Stimulated activated CD4-positive, alpha-beta T cell treated with anti-CD3 and anti-CD28 coated beads, Interleukin-12 subunit alpha, Interleukin-12 subunit beta, amount 100 ng/mL, for 4 hours (primary cell): ENCODE results near the gene CERS6.

Experiments used
- DNase-seq: peaks from one replicate; pipeline ENCODE4 v3.0.0-alpha.2; 2020

Gene CERS6

DNA sequence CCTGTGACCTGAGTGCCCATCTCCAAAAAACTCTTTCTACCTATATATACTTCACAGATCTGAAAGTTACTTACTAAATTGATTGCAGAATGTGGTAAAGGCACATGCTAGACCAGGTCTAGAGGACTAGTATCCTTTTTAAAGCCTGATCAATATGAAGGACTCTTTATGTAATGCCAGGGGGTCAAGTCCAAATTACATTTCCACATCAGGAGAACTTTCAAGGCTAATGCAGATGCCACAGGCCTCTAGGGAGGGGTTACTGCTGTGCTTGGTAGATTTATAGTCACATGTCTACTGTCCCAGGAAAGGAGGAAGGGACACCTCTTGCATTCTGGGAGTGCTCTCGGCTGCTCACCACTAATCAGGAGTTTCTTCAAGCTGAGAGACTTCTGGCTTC, 227.9 kb downstream of the CERS6 start:
- DNase-seq = no peak

DNA sequence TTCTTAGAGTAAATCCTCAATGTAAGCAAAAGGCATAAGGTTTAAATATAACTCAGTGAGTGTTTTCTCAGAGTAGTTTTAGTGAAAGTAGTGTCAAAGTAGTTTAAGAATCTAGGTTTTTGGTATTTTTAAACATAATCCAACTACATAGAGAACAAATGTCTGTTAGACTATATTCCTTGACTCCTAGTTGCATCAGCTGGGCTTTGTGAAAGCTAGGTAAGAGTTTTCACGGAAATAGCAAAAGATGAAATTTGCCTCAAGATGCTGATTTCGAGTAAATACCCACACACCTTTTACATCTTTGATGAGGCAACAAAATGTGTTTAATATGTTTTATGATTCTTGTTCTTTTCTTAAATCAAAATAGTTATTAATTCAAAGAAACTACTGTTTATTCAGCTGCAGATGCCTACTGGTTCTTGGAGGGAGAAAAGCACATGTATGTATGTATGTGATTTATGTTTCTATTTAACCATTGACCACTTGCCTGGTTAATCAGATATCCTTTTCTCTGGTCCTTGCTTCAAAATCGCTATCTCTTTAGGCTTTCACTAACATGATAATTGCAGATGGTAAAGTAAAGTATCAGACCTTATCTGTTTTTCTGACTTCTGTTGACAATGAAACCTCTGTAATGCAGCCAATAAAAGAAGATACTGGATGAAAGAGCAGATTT, 229.0 kb downstream of the CERS6 start:
- no peak for DNase-seq

DNA sequence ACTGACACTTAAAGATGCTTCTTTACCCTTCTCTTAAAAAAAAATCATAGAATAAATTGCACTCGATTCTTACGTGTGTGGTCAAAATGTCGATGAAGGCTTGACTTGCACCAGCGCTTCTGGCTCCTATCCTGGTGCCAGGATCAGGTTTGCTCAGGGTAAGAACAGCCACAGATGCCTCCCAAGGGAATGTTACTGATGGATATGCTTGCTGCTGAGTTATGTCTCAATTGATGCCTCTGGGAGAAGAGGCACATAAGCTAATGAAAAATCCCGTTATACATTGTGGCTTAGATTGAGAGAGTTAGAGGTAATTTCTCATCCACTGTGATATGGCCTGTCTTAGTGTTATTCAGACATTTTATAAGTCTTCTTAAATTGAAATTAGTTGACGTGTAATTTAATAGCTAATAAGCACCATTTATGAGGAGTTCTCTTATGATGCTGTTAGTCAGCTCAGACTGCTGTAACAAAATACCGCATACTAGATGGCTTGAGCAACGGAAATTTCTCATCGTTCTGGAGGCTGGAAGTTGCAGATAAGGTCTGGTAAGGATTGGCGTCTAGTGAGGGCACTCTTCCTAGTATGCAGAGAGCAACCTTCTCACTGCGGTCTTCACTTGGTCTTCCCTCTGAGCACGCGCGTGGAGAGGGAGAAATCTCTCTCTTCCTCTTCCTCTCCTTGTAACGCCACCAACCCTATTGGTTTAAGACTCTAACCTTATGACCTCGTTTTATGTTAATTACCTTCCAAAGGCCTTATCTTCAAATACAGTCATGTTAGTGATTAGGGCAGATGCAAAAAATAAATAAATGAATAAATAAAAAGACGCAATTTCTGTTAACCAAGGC, 229.8 kb downstream of the CERS6 start:
- DNase-seq = no peak

DNA sequence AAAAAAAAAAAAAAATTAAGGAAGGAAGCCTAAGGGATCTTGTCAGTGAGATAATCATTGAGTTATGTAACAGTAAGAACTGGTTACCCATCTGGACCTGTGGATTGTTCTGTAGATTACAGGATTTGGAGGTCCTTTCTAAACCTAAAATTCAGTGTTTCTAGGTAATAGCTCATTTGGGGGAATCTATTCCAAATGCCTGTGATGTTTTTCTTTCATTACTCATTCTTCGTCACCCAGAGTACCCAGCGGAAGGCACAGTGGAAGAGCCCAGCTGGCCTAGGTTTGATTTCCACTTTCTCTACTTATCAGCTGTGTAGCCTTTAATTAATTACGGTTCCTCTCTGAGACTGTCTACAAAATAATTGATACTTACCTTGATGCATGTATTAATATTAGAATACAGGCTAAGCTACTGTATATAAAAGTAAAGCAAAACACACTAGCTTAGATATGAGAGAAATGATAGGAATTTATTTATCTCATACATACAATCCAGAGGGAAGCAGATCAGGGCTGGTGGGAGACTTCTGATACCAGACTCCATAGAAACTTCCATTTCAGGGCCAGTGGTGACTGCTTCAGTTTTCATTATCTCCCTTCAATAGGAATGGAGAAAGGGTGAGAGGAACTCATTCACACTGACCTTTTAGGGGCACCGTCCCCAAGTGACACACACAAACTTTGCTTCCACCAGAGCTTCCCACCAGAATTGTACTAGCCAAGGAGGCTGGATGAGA, 230.6 kb downstream of the CERS6 start:
- DNase-seq = no peak

DNA sequence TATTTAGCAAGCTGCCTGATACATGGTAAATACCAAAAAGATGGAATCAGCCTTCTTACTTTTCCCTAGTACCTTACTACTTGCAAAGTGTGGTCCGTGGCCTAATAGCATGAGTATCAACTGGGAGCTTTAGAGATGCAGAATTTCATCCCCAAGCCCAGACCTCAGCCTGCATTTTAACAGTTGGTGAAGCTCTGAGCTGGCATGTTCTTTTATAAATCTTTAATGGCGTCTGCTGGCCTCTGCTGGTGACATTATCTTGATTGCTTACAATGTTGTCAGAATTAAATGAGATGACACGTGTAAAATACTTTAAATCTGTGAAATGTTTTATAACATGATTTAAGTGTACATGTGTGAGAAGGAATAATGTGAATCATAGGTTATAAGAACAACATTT, 231.2 kb downstream of the CERS6 start:
- no peak for DNase-seq

DNA sequence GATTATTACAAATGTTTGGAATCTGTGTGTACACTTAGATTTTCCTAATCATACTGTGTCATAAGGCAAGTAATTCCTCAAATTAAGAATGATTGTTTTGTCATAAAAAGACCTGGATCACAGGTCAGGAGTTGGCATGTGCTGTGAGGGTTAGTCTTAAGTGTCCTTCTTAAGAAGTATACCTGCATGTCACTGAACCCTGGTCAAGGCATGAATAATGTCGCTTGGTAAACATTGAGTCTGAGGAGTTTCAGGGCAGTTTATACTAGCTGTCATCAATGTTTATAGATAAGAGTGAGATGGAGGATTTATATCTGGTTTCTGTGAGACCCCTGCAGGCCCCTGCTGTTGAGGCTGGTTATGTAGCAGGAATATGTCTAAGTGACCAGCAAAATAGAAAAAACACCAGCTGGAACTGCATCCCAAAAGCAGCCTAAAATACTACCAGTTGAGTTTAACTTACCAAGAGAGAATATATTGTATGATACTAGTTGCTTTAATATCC, 234.4 kb downstream of the CERS6 start:
- no peak for DNase-seq

DNA sequence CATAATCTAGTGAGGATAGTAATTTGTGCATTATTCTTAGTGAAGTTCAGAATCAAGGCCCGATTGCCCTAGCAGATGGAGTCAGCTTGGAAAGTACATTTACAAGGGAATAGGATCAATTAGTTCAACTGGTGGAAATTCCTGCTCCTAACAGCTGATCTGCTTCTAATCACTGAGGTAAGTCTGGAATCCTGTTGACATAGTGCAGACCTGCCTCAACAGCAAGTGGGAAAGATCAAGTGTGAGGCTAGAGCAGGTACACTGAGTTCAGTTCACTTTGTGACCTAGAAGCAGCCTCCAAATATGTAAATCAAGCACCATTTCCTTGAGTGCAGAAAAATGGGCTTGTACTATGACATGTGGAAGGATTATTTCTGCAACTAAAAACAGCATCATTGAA, 235.1 kb downstream of the CERS6 start:
- DNase-seq = no peak

DNA sequence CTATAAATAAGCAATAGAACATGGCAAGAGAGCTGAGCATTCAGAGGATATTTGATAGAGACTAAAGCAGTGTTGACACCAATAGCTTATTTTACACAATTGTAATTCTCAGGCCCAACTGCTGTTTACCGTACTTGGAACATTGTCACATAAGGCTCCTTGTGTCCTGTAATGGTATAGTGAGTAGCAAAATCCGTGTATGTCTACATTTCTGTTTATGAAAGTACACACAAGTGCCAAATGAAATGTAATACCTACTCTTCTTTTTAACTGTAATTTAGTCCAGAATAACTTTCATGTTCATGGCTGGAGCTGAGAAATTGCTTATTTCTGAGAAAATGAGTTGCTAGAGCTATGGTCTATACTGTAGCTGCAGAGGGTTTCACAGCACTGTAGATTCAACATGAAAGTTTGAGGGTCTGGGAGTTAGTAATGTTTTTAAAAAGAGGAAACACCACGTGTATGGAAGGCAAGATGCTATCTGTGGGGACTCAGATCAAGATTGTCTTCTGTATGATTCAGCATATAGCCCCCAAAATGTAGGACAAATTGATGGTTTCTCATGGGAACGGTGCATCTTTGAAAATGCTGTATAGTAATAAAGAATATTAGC, 236.2 kb downstream of the CERS6 start:
- no peak for DNase-seq

DNA sequence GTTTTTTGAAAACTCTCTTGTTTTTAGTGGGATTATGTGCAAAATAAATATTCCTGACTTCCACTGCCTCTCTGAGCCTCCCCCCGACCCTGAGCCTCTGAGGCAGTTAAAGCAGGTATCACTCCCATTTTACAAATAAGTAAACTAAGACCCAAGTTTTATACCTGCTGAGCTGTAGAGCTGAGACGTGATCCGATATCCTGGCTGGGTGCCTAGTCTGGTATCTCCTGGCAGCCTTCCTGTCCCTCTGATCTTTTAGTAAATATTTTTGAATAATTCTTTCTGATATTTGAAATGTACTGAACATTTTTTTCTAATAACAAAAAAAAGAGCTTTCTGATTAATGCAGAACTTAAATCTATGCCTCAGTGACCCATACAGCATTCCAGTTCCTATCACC, 238.1 kb downstream of the CERS6 start:
- no peak for DNase-seq

DNA sequence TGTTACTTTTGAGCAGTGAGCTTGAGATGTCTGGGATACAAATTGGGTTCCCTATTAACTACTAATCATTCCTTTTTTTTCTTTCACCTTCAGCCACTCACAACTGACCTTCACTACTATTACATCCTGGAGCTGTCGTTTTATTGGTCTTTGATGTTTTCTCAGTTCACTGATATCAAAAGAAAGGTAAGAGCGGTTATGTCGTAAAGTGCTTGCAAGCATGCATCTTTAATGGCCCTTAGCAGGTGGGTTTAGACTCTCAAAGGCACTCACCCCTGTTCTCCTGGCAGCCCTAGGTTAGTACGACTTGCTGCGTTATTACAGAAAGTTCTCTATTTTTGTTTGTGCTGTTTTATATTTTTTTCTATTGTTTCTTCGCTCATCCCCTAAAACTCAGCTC, 238.8 kb downstream of the CERS6 start:
- DNase-seq = no peak

DNA sequence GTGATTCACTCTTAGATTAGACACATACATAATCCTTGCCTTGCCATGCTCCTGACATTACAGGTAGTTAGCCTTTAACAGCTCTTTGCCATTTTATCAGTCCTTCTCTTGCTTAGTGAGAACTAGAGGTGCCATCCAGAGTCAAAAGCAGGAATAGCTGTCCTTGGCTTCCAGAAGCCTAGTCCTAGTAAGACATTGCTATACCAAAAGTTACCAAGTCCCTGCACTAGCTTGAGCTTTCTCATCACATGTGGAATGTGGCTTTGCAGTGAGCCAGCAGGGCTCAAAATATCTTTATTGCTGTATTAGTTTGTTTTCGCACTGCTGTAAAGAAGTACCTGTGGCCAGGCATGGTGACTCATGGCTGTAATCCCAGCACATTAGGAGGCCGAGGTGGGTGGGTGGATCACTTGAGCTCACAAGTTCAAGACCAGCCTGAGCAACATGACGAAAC, 241.6 kb downstream of the CERS6 start:
- DNase-seq = no peak

DNA sequence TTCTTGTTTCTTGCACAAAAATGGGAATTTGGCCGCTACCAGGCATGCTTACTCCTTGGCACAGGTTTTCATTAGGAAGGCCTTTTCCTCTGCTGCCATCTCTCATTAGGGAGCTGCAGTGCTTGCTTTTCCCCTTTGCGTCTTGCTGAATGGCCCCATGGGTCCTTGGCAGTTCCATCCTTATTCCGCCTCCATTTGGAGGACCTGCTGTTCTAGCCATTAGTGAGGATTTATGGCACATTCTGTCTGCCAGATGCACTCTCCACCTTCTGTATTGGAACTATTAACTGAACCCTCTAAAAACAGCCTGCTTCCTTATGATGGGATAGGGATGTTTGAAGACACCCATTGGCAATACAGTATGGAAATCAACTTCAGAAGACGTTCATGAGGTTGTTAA, 242.9 kb downstream of the CERS6 start:
- DNase-seq = no peak

DNA sequence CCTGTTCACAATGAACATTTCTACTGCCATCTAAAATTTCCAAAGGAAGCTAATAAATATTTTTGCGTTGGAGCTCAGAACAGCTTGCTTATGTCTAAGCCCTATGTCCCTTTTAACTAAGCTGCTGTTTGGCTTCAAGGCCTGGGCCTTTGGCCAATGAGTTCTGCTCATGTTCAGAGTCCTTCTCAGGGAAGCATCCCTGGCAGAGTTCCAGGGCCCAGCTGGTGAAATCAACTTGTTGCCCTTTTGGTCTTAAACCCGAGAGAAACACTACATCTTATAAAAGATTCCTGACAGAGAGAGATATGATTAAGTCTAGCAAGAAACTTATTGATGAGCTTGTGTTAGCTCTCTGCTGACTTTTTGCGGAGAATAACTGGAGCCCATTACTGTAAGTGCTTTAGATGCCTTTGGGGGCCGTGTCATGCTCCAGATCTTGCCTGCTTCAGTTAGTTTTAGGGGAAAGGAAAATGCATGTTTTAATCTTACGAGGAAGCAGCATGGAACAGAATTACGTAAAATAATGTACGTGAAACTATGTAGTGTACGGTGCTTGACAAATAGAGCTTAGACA, 243.9 kb downstream of the CERS6 start:
- no peak for DNase-seq

DNA sequence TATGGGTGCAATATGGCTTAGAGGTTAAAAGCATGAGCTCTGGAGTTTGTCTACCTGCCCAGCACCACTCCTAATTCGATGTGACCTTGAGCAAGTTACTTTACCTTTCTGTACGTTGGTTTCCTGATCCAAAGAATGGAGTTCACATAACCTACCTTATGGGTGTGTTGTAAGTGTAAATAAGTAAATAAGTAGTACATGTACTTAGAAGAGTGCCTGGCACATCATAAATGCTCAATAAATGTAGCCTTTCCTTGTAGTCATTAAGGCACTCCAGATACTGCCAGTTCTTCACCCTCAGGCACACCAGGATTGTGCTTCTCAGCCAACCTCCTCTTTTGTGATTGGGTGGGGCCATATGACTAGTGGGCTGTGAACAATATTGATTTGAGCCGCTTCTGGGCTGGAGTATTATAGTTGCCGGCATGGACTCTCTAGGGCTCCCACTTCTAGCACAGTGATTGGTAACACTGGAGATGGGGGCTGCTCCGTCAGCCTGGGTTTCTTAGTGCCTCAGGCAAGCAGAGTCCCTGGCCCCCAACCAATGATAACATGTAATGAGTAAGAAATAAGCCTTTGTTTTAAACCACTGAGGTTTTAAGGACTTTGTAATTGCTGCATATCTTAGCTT, 244.7 kb downstream of the CERS6 start:
- no peak for DNase-seq

DNA sequence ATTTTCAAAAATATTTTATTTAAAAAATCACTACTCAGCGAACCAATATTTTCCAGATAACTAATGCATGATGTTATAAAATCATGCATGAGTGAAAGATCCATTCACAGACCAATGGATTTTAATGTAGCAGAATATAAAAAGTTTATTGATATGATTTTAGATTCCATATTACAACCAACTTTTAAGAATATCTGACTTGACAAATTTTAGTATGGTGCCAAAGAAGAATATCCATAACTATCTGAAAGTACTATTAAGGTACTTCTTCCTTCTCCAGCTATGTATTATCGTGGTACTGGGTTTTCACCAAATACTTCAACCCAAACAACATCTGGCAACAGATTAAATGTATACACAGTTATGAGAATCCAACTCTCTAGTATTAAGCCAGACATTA, 246.5 kb downstream of the CERS6 start:
- no peak for DNase-seq

DNA sequence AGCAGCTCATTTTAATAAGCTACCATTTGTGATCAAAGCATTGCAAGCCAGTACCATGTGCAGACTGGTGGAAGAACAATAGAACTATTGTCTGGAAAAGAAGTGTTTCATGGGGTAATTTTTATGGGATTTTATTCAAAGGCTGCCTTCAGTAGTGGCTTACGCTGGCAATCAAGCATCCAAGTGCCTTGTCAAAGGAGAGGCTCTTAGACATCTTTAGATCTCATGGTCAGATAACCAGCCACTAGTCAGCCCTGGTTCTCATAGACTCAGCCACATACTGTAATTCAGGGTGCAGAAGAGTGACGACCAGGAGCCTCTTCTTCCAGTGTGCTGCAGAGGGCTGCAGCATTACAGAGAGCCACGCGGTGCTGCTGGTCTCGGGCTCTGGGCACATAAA, 247.9 kb downstream of the CERS6 start:
- DNase-seq = no peak

DNA sequence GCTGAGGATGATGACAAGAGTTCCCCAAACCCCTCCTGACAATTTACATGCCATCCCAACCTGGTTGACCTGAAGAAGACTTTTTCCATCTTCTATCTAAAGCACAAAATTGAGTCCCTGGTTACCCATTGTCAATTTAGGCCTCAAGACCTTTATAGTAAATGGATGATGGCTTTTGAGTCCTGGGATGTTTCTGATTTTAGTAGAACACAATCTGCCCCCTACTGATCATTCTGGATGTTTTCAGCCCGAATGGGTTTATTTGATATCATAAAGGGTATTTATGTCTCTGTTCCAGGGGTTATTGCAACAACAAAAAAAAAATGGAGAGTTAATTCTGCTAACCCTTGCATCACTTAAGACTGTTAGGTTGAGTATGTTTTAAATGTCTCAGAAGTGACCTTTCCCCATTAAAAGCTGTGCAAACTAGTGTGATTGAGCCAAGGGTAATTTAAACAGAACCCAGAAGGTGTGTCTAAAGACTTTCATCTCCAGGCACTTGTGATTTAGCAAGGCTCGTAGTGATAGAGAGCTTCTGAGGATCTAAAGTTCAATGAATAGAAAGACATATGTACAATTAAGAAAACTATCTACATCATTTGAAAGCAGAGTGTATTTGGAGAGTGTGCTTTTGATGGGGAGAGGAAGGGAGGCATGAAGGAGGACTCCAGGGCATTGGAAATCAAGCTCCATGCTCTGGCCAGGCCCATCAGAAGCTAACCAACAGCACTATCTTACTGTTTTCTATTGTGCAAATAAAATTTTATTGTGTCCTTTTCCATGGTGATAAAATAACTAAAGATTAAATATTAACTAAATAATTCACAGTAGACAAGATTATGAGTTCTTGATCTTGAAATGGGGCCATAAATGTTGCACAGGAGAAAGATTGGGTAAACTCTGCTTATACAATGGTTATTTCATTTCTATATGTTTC, 249.7 kb downstream of the CERS6 start:
- no peak for DNase-seq

DNA sequence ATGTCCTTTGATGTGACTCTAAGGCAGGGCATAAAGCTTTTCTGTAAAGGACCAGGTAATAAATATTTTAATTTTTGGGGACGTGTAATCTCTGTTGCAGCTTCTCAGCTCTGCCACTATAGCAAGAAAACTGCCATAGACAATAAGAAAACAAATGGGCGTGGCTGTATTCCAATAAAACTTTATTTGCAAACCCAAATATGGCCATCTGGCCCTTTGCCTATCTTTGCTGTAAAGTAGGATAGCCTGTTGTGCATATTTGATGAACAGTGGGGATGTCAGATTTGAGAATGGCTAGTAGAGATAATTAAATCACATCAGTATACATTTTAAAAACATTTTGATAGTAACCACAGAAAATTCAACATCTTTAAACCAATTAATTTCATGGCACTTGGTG, 250.7 kb downstream of the CERS6 start:
- DNase-seq = no peak

DNA sequence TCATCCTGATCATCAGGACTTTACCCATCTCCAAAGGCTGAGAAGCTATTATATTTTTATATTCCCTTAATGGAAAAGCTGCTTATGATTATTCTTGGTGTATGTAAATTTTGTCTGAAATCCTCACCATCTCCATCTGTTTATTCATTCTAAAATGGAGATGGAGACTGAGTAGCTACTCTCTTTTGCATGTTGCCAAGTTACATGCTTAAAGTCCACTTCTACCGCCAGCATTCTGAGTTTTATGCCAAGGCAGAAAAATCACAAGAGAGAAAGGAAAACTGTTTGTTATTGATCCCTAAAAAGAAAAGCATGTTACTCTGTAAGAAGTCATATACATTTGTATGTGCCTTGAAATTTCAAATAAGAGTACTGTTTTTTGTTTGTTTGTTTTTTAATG, 252.0 kb downstream of the CERS6 start:
- no peak for DNase-seq

DNA sequence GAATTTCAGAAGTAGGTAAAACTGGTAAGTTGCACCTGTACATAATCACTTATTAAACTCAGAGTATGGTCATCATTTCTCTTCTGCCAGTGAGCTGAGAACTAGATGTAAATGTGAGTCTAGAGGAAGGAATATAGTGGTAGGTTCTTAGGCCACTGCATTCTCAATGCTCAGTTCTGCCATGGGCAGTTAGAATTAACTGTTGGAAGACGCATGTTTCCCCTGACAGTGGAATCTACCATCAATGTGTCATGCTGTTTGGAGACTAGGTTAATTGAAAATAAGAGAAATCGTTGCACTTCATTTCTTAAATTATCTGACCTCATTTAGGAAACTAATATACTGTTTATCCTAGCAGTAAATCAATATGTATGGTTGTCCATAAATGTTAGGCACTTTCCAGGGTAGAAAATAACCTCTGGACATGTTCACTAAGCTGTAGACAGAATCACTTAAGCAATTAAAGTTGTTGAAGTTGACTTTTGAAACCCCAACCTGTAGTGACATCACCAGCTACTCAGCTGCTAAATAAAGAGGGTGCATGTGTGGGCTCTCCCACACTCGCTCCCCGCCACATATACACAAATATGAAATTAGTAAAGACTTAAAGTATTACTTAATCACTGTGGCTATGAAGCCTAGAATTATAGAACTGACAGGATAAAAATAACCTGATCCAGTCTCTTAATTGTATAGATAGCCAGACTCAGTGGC, 254.8 kb downstream of the CERS6 start:
- DNase-seq = no peak
